T-helper 2 cell treated with Interferon-gamma antibody and Interleukin-4, amounts not matched to agents 5 μg/mL and 100 μg/mL, for 36 hours (primary cell): Measurements from ENCODE around the gene PPIL1.

Experiments
- DNase-seq: peaks from one replicate; pipeline ENCODE4 v3.0.0; 2021; ENCODE audit warnings: low spot score
- H3K27ac Mint-ChIP-seq: one replicate; pipeline ENCODE4 v1.8.0; 2021; ENCODE audit warnings: mild to moderate bottlenecking, mixed read lengths
- H3K27me3 Mint-ChIP-seq: one replicate; pipeline ENCODE4 v1.8.0; 2021; ENCODE audit warnings: low read depth, mixed read lengths
- H3K36me3 Mint-ChIP-seq: one replicate; pipeline ENCODE4 v1.8.0; 2021; ENCODE audit warnings: low read depth, mixed read lengths
- H3K4me1 Mint-ChIP-seq: one replicate; pipeline ENCODE4 v1.8.0; 2021; ENCODE audit warnings: low read depth, mixed read lengths
- H3K4me3 Mint-ChIP-seq: one replicate; pipeline ENCODE4 v1.8.0; 2022; ENCODE audit warnings: mild to moderate bottlenecking, moderate library complexity, mixed read lengths
- H3K9me3 Mint-ChIP-seq: one replicate; pipeline ENCODE4 v1.8.0; 2021; ENCODE audit warnings: mixed read lengths

Gene PPIL1

DNA sequence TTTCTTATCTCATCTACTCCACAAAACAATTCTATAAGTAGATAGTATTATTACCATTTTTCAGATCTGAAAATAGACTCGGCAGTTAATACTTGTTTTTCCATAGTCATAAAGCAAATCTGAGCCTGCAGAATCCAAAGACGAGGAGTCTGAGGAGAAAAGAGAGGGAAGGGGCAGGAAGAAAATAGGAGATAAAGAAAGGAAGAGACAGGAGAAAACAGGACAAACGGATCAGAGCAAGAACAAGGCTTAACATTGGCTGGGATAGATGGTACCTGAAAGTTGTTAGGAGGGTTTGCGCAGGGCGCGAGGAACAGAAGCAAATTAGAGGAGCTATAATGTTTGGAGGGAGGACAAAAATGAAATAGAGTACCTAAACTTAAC lies 639 bp upstream of the PPIL1 start:
- Mint-ChIP-seq H3K4me3 (peak overlapping the region; percentile 94), H3K27ac (peak overlapping the region; percentile 98), H3K4me1 (peaks cover 48% of the 10 kb centered on the region), H3K9me3 (no peaks in the 10 kb centered on the region), H3K36me3 (peaks cover 20% of the 10 kb centered on the region), H3K27me3 (no peaks in the 10 kb centered on the region)
- DNase-seq = no peak

DNA sequence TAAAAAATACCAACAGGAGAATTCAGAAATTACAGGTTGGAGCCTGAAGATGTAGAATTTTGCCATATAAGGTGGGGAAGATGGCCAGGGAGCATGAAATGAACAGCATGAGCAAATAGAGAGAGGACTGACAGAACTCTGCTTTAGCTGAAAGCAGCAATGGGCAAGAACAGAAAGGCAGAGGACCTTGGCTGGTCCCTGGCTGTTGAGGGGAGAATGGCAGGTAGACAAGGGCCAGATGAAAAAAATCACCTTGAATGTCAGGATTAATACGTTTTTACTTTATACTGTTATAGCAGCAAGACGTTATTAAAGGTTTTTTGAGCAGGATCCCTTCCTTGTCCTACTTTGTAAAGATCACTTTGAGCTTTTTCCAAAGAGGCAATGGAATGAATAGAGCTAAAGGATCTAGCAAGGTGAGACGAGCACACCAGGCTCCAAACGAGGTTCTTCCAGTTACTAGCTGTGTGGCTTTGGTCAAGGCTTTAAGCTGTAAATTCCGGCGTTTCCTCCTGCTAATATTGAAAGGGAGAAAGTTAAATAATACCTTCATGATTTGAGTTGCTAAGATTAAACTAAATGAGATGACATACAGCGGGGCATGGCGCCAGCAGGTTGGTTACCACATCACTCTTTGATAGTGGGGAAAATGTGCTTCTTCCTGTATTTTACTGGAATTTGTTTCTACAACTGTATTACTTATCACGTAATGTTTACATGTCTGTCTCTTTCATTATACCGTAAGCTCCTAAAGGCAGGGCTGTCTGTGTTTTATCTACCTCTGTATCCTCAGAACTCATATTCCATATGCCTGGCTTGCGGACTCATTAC lies 776 bp downstream of the PPIL1 start:
- peak overlapping the region; percentile 94 for H3K4me3 Mint-ChIP-seq
- DNase-seq = no peak
- H3K36me3 Mint-ChIP-seq = peaks cover 29% of the 10 kb centered on the region
- H3K4me1 Mint-ChIP-seq = peaks cover 54% of the 10 kb centered on the region
- peak overlapping the region; percentile 98 for H3K27ac Mint-ChIP-seq
- H3K27me3 Mint-ChIP-seq = no peaks in the 10 kb centered on the region
- no peaks in the 10 kb centered on the region for H3K9me3 Mint-ChIP-seq

GRCh38 chr6:36873115-36873514 lies 1.5 kb downstream of the PPIL1 start:
- Mint-ChIP-seq H3K36me3 (peaks cover 32% of the 10 kb centered on the region), H3K4me1 (peaks cover 54% of the 10 kb centered on the region), H3K9me3 (no peaks in the 10 kb centered on the region), H3K4me3 (peak overlapping the region; percentile 94), H3K27ac (peak overlapping the region; percentile 98), H3K27me3 (no peaks in the 10 kb centered on the region)
- DNase-seq = no peak

- peaks cover 44% of the 10 kb centered on the region for H3K36me3 Mint-ChIP-seq
- H3K27me3 Mint-ChIP-seq = no peaks in the 10 kb centered on the region
- no peak overlapping the region for H3K27ac Mint-ChIP-seq
- no peak overlapping the region for H3K4me3 Mint-ChIP-seq
- H3K4me1 Mint-ChIP-seq = peaks cover 57% of the 10 kb centered on the region
- no peak for DNase-seq
- H3K9me3 Mint-ChIP-seq = no peaks in the 10 kb centered on the region
These were observed 2.9 kb downstream of the PPIL1 start for GRCh38 chr6:36871686-36872085.

DNA sequence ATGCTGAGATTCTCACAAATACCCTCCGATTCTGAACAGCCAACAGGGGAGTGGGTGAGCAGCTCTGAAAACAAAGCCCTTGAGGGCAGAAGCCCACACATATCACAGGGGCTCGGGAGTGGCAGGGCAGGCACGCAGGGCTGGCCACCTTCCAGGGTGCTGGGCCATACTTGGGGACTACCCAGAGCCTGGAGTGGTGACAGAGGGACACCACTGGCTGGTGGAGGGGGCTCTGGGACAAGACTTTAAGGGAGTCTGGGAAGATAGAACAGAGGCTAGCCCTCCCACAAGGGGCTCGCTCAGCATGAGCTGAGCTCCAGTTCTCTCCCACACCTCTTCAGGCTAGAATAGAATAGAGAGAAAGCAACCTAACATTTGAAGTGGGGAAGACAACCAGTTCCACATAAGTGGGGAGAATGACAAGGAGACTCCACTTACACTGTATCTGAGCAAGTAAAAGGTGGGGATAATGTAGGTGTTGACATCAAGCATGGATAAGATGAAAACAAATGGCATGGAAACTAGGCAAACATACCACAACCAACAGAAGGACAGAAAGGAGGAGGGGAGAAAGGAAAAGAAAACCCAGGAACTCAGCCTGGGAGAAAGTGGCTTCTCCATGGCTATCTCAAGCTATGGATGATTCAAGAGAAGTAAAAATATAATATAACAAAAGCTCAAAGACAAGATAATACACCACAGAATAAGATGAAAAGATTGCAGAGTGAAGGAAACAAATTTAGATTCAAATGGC lies 7.0 kb downstream of the PPIL1 start:
- H3K27ac Mint-ChIP-seq = no peak overlapping the region
- H3K36me3 Mint-ChIP-seq = peaks cover 61% of the 10 kb centered on the region
- no peaks in the 10 kb centered on the region for H3K9me3 Mint-ChIP-seq
- H3K27me3 Mint-ChIP-seq = no peaks in the 10 kb centered on the region
- no peak overlapping the region for H3K4me3 Mint-ChIP-seq
- DNase-seq = no peak
- H3K4me1 Mint-ChIP-seq = peaks cover 51% of the 10 kb centered on the region

DNA sequence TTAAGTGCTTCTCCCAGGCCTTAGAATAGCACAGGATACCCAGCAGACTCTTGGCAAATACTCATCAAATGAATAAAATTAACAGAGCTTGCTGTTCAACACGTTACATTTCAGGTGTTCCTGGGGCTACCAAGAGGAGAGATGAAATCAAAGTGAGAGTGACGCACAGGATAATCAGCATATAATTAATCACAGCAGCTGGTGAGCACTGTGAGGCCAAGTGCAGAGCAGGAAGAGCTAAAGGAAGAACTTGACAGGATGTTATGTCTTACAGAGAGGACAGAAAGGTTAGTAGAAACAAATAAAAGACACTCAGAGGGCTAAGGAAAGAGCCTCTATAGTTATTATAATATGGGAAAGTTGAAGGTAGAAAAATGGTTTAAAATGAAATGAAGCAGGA lies 8.8 kb downstream of the PPIL1 start:
- Mint-ChIP-seq H3K27me3 (no peaks in the 10 kb centered on the region), H3K9me3 (no peaks in the 10 kb centered on the region), H3K4me1 (peaks cover 43% of the 10 kb centered on the region), H3K36me3 (peaks cover 58% of the 10 kb centered on the region), H3K4me3 (peak overlapping the region; percentile 4), H3K27ac (peak overlapping the region; percentile 33)
- DNase-seq = no peak

DNA sequence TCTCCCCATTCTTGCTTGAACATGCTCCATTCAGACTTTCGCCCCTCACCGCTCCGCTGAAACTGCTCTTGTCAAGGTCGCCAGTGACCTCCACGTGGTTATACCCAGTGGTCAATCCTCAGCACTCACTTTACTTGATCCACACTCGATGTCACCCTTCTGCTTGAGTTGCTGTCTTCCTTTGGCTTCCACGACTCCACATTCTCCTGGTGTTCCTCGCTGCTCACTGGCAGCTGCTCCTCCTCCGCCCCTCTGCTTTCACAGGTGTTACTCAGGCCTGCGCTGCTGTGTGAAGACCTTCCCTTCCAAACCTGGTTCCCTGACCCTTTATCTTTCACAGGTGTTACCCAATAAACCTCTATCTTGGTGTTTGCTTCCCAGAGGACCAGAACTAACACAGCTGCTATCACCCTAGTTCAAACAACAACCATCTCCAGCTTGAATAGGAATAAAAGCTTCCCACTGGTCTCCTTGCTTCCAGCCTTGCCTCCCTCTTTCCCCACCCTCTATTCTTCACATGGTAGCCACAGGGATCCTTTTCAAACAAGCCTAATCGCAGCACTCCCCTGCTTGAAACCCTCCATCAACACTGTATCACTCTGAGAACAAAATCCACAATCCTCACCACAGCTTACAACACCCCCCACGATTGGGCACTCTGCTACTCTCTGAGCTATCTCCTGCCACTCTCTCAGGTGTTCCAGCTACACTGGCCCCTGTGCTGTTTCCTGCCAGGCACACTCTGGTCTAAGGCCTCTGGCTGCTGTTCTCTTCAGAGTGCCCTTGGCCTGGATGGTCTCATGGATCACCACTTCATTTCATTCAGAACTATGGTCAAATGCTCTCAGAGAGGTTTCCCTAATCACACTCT lies 10.7 kb downstream of the PPIL1 start:
- Mint-ChIP-seq H3K4me1 (peaks cover 34% of the 10 kb centered on the region), H3K27me3 (no peaks in the 10 kb centered on the region), H3K27ac (peak overlapping the region; percentile 10), H3K4me3 (no peak overlapping the region), H3K9me3 (no peaks in the 10 kb centered on the region), H3K36me3 (peaks cover 55% of the 10 kb centered on the region)
- no peak for DNase-seq

DNA sequence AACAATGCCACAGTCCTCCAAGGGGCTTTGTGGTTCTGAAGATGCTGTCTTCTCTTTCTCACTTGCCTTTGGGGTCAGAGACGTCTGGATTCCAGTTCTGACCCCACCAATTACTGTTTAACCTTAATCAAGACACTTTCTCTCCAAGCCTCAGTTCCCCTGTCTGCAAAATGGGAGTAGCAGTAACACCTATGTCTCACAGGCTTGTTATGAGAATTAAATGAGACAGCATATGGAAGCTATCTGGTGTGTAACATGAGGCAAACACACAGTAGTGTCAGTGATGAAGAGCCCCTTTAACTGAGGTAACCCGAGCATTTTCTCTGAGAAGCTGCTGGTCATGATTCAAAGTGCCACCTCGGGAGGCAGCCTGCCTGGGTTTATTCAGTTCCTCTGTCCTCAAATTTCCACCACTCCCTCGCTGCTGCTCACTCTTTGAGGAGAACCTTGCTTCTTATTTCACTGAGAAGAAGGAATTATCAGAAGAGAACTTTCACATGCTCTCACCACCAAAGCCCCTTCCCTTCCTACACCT lies 11.7 kb downstream of the PPIL1 start:
- no peak for DNase-seq
- Mint-ChIP-seq H3K9me3 (no peaks in the 10 kb centered on the region), H3K36me3 (peaks cover 53% of the 10 kb centered on the region), H3K27me3 (no peaks in the 10 kb centered on the region), H3K4me1 (peaks cover 29% of the 10 kb centered on the region), H3K27ac (no peak overlapping the region), H3K4me3 (no peak overlapping the region)

DNA sequence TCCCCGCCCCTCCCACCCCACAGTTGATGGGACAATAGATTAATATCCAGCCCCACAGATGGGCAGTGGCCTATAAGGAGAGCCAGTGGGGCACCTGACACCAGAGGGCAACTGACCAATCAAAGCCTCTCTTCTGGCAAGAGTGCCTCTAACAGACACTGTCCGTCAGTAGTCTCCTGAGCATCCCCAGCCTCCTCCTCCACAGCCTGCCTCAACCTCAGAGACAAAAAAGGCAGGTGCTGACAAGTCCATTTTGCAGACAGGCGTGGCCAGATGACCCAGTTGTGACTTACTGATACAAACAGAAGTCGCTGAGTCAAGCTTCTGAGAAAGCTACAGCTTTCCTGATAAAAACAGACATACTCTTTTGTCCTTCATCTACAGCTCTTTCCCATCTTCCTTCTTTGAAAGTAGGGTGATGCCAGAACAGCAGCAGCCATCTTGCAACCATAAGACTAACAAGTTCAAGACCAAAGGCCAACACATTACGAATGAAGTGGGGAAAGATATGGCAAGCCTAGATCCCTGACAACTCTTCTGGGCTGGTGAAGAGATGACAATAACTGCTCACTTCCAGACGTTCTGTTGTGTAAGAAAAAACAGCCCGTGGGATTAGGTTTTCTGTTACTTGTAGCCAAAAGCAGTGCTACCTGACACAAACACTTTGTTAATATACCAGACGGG lies 12.3 kb downstream of the PPIL1 start:
- Mint-ChIP-seq H3K27ac (no peak overlapping the region), H3K36me3 (peaks cover 50% of the 10 kb centered on the region), H3K27me3 (no peaks in the 10 kb centered on the region), H3K4me1 (peaks cover 25% of the 10 kb centered on the region), H3K9me3 (no peaks in the 10 kb centered on the region), H3K4me3 (no peak overlapping the region)
- no peak for DNase-seq

- Mint-ChIP-seq H3K4me3 (no peak overlapping the region), H3K4me1 (peaks cover 13% of the 10 kb centered on the region), H3K9me3 (no peaks in the 10 kb centered on the region), H3K27ac (peak overlapping the region; percentile 42), H3K27me3 (no peaks in the 10 kb centered on the region), H3K36me3 (peaks cover 51% of the 10 kb centered on the region)
- DNase-seq = no peak
These were observed 14.5 kb downstream of the PPIL1 start for GRCh38 chr6:36860126-36860525.

DNA sequence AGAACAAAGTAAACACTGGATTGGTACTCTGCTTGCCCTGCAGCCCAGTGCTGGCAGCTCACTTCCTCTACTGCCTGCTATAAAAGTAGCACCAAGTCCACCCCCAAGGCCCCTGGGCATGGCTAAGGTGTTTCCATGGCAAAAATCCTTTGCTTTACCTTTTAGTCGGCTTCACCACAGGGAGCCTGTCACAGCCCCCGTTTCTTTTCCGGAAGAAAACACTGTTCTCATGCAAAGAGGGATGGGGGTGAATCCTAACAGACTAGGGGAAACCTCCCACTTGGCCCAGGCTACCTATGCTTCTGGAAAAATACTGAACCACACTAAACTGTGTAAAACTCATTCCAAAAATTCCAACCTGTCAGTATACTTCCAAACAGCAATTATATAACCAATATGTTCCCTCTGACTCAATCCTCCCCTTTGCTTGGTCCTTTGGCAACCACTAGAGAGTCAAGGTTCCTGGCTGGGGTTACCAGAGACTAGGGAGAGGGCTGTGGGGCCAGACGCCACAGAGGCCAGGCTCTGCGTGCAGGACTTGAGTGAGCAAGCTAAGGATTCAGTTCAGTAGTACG lies 16.1 kb downstream of the PPIL1 start:
- peaks cover 50% of the 10 kb centered on the region for H3K36me3 Mint-ChIP-seq
- H3K4me1 Mint-ChIP-seq = peaks cover 8% of the 10 kb centered on the region
- DNase-seq = no peak
- H3K27me3 Mint-ChIP-seq = no peaks in the 10 kb centered on the region
- H3K9me3 Mint-ChIP-seq = no peaks in the 10 kb centered on the region
- no peak overlapping the region for H3K4me3 Mint-ChIP-seq
- no peak overlapping the region for H3K27ac Mint-ChIP-seq

DNA sequence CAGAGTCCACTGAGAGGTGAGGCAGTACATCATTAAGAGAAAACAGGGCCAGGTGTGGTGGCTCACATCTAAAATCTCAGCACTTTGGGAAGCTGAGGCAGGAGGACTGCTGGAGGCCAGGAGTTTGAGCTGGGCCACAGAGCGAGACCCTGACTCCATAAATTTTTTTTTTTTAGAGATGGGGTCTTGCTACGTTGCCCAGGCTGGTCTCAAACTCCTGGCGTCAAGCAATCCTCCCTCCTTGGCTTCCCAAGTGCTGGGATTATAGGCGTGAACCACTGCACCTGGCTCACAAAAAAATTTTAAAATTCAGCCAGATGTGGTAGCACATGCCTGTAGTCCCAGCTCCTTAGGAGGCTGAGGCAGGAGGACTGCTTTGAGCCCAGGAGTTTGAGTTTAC lies 17.3 kb downstream of the PPIL1 start:
- no peaks in the 10 kb centered on the region for H3K27me3 Mint-ChIP-seq
- H3K4me1 Mint-ChIP-seq = peaks cover 6% of the 10 kb centered on the region
- no peaks in the 10 kb centered on the region for H3K9me3 Mint-ChIP-seq
- H3K36me3 Mint-ChIP-seq = peaks cover 50% of the 10 kb centered on the region
- H3K27ac Mint-ChIP-seq = no peak overlapping the region
- no peak overlapping the region for H3K4me3 Mint-ChIP-seq
- DNase-seq = no peak

DNA sequence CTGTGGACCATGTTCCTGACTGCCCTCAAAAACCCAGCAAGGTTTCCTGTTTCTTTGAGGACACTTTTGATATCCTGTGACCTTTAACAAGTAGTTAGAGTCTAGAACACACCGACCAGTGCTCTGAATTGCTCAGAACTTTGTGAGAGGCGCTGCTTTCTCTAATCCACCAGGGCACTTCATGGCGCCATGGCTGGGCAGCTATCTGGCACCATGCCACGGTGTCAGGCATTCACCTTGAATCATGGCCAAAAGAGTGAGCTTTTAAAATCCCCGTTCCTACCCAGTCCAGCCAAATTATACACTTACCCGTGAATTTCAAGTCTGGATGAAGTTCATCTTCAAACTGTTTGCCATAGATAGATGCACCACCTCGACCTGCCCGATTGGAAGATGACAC lies 18.3 kb downstream of the PPIL1 start:
- Mint-ChIP-seq H3K27me3 (no peaks in the 10 kb centered on the region), H3K27ac (no peak overlapping the region), H3K4me3 (no peak overlapping the region), H3K9me3 (no peaks in the 10 kb centered on the region), H3K36me3 (peaks cover 57% of the 10 kb centered on the region), H3K4me1 (peaks cover 6% of the 10 kb centered on the region)
- no peak for DNase-seq
